SK-N-SH (cell line): ENCODE measurements around the gene FAT2. TPM values are rescaled to one million over a fixed set of nuclear protein-coding genes. Genes with fewer than 3 reads are reported as not detected.

ENCODE experiments used
- CTCF ChIA-PET: fragments of 300-600, 350-600 bp; formaldehyde crosslinking; extraction: SDS; loops from one replicate; lab custom pipeline; 2021; lab: Yijun Ruan, JAX
- POLR2A ChIA-PET: fragments of 350-600 bp; sonication (Branson Sonifier 250); formaldehyde crosslinking; extraction: SDS; loops from one replicate; lab custom pipeline; 2020; ENCODE audit warnings: antibody characterized with exemption, inconsistent platforms; lab: Yijun Ruan, JAX
- DNase-seq: peaks from one replicate; pipeline ENCODE4 v3.0.0; 2012
- H2AFZ ChIP-seq: fragments of 200-600 bp; sonication (generic); 2 replicates; pipeline ENCODE4 v1.8.1; 2016; ENCODE audit warnings: antibody characterized with exemption, mild to moderate bottlenecking, low read depth
- H3F3A ChIP-seq: fragments of 200-600 bp; sonication (generic); replicated peaks from 2 replicates; pipeline ENCODE3; 2016; ENCODE audit warnings: antibody characterized with exemption, mild to moderate bottlenecking; ENCODE audit not compliant: insufficient read depth
- H3K27ac ChIP-seq, 2 experiments: fragments of 200-500 bp in 1 of 2; fragments of 200-600 bp in 1 of 2; sonication (Bioruptor generic) in 1 of 2; sonication (generic), shearing (Covaris generic) in 1 of 2; 2 replicates each; pipeline versions ENCODE4 v1.5.1 to v1.6.1; 2014 to 2016; ENCODE audit warnings: low read depth in 2 of 2, inconsistent platforms in 1 of 2, low read length in 1 of 2, mild to moderate bottlenecking in 1 of 2, mixed read lengths in 1 of 2
- H3K27me3 ChIP-seq: fragments of 200-600 bp; sonication (generic), shearing (Covaris generic); 2 replicates; pipeline ENCODE4 v1.6.1; 2016; ENCODE audit warnings: mixed run types; ENCODE audit not compliant: insufficient read depth
- H3K36me3 ChIP-seq, 2 experiments: fragments of 200-500 bp in 1 of 2; fragments of 200-600 bp in 1 of 2; sonication (Bioruptor generic) in 1 of 2; sonication (generic) in 1 of 2; replicated peaks in 1 of 2; 2 replicates each; pipeline versions ENCODE3 to v1.5.1; 2014 to 2016; ENCODE audit warnings: low read length in 1 of 2, mild to moderate bottlenecking in 1 of 2; ENCODE audit not compliant: insufficient read depth in 2 of 2, control insufficient read depth in 1 of 2
- H3K4me1 ChIP-seq, 2 experiments: fragments of 200-500 bp in 1 of 2; fragments of 200-600 bp in 1 of 2; sonication (Bioruptor generic) in 1 of 2; sonication (generic), shearing (Covaris generic) in 1 of 2; 2 replicates each; pipeline versions ENCODE4 v1.5.1 to v1.6.1; 2014 to 2016; ENCODE audit warnings: low read depth in 1 of 2, low read length in 1 of 2, mixed run types in 1 of 2; ENCODE audit not compliant: insufficient read depth in 2 of 2, control insufficient read depth in 1 of 2
- H3K4me2 ChIP-seq: fragments of 200-600 bp; sonication (generic), shearing (Covaris generic); 2 replicates; pipeline ENCODE4 v1.6.1; 2017; ENCODE audit warnings: mixed run types
- H3K4me3 ChIP-seq, 2 experiments: fragments of 200-500 bp in 1 of 2; fragments of 200-600 bp in 1 of 2; sonication (Bioruptor generic) in 1 of 2; sonication (generic), shearing (Covaris generic) in 1 of 2; 2 replicates each; pipeline versions ENCODE4 v1.5.1 to v1.8.1; 2014 to 2016; ENCODE audit warnings: low read depth in 2 of 2, inconsistent platforms in 1 of 2, low read length in 1 of 2, mild to moderate bottlenecking in 1 of 2, mixed read lengths in 1 of 2, moderate library complexity in 1 of 2
- H3K79me2 ChIP-seq: fragments of 200-600 bp; sonication (generic); 2 replicates; pipeline ENCODE4 v1.8.1; 2017; ENCODE audit warnings: mild to moderate bottlenecking; ENCODE audit not compliant: insufficient read depth
- H3K9ac ChIP-seq: fragments of 200-600 bp; sonication (generic); 2 replicates; pipeline ENCODE4 v1.6.1; 2017; ENCODE audit warnings: mixed run types
- H3K9me2 ChIP-seq: fragments of 200-600 bp; sonication (generic); 2 replicates; pipeline ENCODE4 v1.6.1; 2017; ENCODE audit warnings: mixed run types
- H3K9me3 ChIP-seq: fragments of 200-600 bp; sonication (generic); 2 replicates; pipeline ENCODE4 v1.6.1; 2017; ENCODE audit warnings: mixed run types, mild to moderate bottlenecking, moderate library complexity
- H4K20me1 ChIP-seq: fragments of 200-600 bp; sonication (generic); 2 replicates; pipeline ENCODE4 v1.6.1; 2017; ENCODE audit warnings: mild to moderate bottlenecking, mixed run types; ENCODE audit not compliant: insufficient read depth
- CHD2 ChIP-seq: fragments of 150-350 bp; IDR thresholded peaks from 2 replicates; pipeline ENCODE4 v1.6.1; 2018; ENCODE audit warnings: low read length; ENCODE audit not compliant: partially characterized antibody
- EP300 ChIP-seq, 2 experiments: IDR thresholded peaks; 2 replicates each; pipeline versions ENCODE4 v1.4.0 to v1.6.1; 2012; ENCODE audit warnings: borderline replicate concordance in 1 of 2, low read depth in 1 of 2, low read length in 1 of 2
- FOSL2 ChIP-seq: IDR thresholded peaks from 2 replicates; pipeline ENCODE4 v1.4.0; 2012; ENCODE audit warnings: low read depth, mild to moderate bottlenecking, moderate library complexity, borderline replicate concordance
- GABPA ChIP-seq: IDR thresholded peaks from 2 replicates; pipeline ENCODE4 v1.4.0; 2012; ENCODE audit warnings: low read depth, mild to moderate bottlenecking
- GATA2 ChIP-seq: sonication (generic); formaldehyde crosslinking; IDR thresholded peaks from 2 replicates; pipeline ENCODE4 v1.5.0; 2020; ENCODE audit warnings: mild to moderate bottlenecking, missing genetic modification reagents
- JUND ChIP-seq: IDR thresholded peaks from 2 replicates; pipeline ENCODE4 v1.4.0; 2012
- POLR2AphosphoS5 ChIP-seq: IDR thresholded peaks from 2 replicates; pipeline ENCODE4 v1.6.1; 2012; ENCODE audit warnings: low read depth, low read length
- RAD21 ChIP-seq: IDR thresholded peaks from 2 replicates; pipeline ENCODE4 v1.6.1; 2012; ENCODE audit warnings: mild to moderate bottlenecking, low read length
- SMC3 ChIP-seq: IDR thresholded peaks from 2 replicates; pipeline ENCODE4 v1.6.1; 2012; ENCODE audit warnings: low read depth, low read length, improper control_type of control experiment
- WGBS: methylation state at CpG from one replicate; pipeline ENCODE4 v1.1.6; 2017; ENCODE audit warnings: low lambda C conversion rate; 5-methylcytosine and 5-hydroxymethylcytosine counted together
- polyA plus RNA-seq, 3 experiments: library from polyadenylated mRNA; depleted of rRNA; stranded (reverse); fragments of >200 nt; gene quantifications; 2 replicates each; pipeline ENCODE4 v1.2.3, GENCODE V29; 2012
- TF ChIP-seq, protein P1 (sequence below): IDR thresholded peaks from 2 replicates; pipeline ENCODE4 v1.6.1; 2012; ENCODE audit warnings: mild to moderate bottlenecking, low read depth, low read length, moderate library complexity
- TF ChIP-seq, protein P2 (sequence below): IDR thresholded peaks from 2 replicates; pipeline ENCODE4 v1.4.0; 2012; ENCODE audit warnings: low read depth, borderline replicate concordance
- TF ChIP-seq, protein P3 (sequence below): fragments of 150-350 bp; IDR thresholded peaks from 2 replicates; pipeline ENCODE4 v1.6.1; 2016; ENCODE audit warnings: mild to moderate bottlenecking, low read depth, low read length

Gene FAT2
- polyA plus RNA-seq, 1 of the 3 experiments (the other 2 are of a cell fraction) = not detected

DNA sequence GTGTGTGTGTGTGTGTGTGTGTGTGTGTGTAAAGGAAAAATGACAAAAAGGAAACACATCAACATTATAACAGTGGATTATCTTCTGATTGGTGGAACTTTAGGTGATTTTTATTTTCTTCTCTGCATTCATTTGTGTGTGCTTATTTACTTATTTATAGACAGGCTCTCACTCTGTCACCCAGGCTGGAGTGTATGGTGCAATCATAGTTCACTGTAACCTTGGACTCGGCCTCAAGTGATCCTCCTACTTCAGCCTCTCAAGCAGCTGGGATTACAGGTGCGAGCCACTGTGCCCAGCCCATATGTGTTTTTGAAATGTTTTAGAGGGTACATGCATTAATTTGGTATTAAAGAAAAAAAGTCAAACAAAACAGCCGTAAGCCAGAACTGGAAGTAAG, 39.1 kb downstream of the FAT2 start:
- H3K27me3 ChIP-seq = peaks cover 4% of the 10 kb centered on the region; the same call in 1 of the 2 replicates
- H3K9ac ChIP-seq = no peak overlapping the region
- H3K4me1 ChIP-seq = no peaks in the 10 kb centered on the region
- H3K27ac ChIP-seq = no peak overlapping the region
- H4K20me1 ChIP-seq = no peaks in the 10 kb centered on the region
- no peaks in the 10 kb centered on the region for H3F3A ChIP-seq
- DNase-seq = no peak
- no peak overlapping the region for H3K4me2 ChIP-seq
- H3K9me2 ChIP-seq = no peaks in the 10 kb centered on the region
- ChIA-PET POLR2A (no interaction called here), CTCF (interaction anchor here (3.4 kb wide), 1 partner anchor 28 kb away, joined by 9 read pairs; no protein-coding TSS in a partner anchor)
- TF ChIP-seq GABPA (no peak), CHD2 (no peak), POLR2AphosphoS5 (no peak), SMC3 (no peak), RAD21 (no peak), EP300 (IDR thresholded peaks at IDR 0.05; ENCODE audit: borderline replicate concordance in 1 of 2, low read depth in 1 of 2, low read length in 1 of 2) (no peak)
- TF ChIP-seq, protein P1, sequence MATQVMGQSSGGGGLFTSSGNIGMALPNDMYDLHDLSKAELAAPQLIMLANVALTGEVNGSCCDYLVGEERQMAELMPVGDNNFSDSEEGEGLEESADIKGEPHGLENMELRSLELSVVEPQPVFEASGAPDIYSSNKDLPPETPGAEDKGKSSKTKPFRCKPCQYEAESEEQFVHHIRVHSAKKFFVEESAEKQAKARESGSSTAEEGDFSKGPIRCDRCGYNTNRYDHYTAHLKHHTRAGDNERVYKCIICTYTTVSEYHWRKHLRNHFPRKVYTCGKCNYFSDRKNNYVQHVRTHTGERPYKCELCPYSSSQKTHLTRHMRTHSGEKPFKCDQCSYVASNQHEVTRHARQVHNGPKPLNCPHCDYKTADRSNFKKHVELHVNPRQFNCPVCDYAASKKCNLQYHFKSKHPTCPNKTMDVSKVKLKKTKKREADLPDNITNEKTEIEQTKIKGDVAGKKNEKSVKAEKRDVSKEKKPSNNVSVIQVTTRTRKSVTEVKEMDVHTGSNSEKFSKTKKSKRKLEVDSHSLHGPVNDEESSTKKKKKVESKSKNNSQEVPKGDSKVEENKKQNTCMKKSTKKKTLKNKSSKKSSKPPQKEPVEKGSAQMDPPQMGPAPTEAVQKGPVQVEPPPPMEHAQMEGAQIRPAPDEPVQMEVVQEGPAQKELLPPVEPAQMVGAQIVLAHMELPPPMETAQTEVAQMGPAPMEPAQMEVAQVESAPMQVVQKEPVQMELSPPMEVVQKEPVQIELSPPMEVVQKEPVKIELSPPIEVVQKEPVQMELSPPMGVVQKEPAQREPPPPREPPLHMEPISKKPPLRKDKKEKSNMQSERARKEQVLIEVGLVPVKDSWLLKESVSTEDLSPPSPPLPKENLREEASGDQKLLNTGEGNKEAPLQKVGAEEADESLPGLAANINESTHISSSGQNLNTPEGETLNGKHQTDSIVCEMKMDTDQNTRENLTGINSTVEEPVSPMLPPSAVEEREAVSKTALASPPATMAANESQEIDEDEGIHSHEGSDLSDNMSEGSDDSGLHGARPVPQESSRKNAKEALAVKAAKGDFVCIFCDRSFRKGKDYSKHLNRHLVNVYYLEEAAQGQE = no peak
- no peak overlapping the region for H2AFZ ChIP-seq
- 48% methylated on average over 3 of the region's 3 CpGs for WGBS
- no peak overlapping the region for H3K4me3 ChIP-seq
- H3K79me2 ChIP-seq = no peaks in the 10 kb centered on the region
- H3K36me3 ChIP-seq = no peaks in the 10 kb centered on the region
- H3K9me3 ChIP-seq = no peaks in the 10 kb centered on the region

DNA sequence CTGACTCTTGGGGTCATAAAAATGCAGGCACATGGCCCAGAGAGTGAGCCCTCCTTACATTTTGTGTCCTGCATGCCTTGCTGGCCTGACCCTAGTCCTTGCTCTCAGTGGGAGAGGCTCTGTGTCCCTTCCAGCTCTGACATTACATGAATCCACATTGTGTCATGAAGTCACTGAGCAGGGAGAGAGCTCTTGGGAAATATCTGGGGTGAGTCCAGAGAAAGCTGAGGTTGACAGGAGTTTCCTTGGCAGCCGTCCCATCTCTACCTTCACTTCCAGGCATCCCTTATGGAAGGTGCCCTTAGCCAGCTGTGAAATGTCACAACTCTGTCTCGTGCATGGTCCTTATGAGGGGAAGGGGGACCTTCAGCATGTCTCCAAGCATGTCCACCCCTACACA, 41.0 kb downstream of the FAT2 start:
- ChIA-PET CTCF (no interaction called here), POLR2A (no interaction called here)
- Histone ChIP-seq H3K9me2 (no peaks in the 10 kb centered on the region), H3K4me2 (no peak overlapping the region), H4K20me1 (no peaks in the 10 kb centered on the region), H3K27me3 (no peaks in the 10 kb centered on the region; the same call in 1 of the 2 replicates), H3K9ac (no peak overlapping the region), H3F3A (no peaks in the 10 kb centered on the region)
- DNase-seq = no peak
- TF ChIP-seq JUND = no peak
- TF ChIP-seq CHD2 = no peak
- TF ChIP-seq EP300 (IDR thresholded peaks at IDR 0.05; ENCODE audit: borderline replicate concordance in 1 of 2, low read depth in 1 of 2, low read length in 1 of 2) = no peak
- TF ChIP-seq, protein P2, sequence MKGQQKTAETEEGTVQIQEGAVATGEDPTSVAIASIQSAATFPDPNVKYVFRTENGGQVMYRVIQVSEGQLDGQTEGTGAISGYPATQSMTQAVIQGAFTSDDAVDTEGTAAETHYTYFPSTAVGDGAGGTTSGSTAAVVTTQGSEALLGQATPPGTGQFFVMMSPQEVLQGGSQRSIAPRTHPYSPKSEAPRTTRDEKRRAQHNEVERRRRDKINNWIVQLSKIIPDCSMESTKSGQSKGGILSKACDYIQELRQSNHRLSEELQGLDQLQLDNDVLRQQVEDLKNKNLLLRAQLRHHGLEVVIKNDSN = no peak
- TF ChIP-seq, protein P3, sequence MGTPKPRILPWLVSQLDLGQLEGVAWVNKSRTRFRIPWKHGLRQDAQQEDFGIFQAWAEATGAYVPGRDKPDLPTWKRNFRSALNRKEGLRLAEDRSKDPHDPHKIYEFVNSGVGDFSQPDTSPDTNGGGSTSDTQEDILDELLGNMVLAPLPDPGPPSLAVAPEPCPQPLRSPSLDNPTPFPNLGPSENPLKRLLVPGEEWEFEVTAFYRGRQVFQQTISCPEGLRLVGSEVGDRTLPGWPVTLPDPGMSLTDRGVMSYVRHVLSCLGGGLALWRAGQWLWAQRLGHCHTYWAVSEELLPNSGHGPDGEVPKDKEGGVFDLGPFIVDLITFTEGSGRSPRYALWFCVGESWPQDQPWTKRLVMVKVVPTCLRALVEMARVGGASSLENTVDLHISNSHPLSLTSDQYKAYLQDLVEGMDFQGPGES = no peak
- no peak for TF ChIP-seq GATA2
- no peak for TF ChIP-seq FOSL2
- TF ChIP-seq, all 33 proteins: peak for 0
- WGBS = 46% methylated on average over 2 of the region's 2 CpGs
- Histone ChIP-seq H3K79me2 (no peaks in the 10 kb centered on the region), H3K4me1 (no peaks in the 10 kb centered on the region), H3K27ac (no peak overlapping the region), H3K36me3 (no peaks in the 10 kb centered on the region), H3K9me3 (no peaks in the 10 kb centered on the region), H2AFZ (no peak overlapping the region), H3K4me3 (no peak overlapping the region)
